Heart left ventricle (tissue), 16 donors: ENCODE data around the gene PYGB. TPM values are rescaled to one million over a fixed set of nuclear protein-coding genes. Genes with fewer than 3 reads are reported as not detected.

Source experiments
- ATAC-seq, 4 donors: fragments of 200-7000 bp; cut with Tn5 transposase; one replicate each; pipeline ENCODE4 v1.9.1; 2020 to 2022; ENCODE audit warnings: moderate library complexity in 4 of 4, mild to moderate bottlenecking in 3 of 4, moderate number of reproducible peaks in 1 of 4
- DNase-seq, 5 donors: peaks; one replicate each; pipeline ENCODE4 v3.0.0-alpha.2; 2020
- H3K27ac ChIP-seq, 12 donors: fragments of 200-600 bp; sonication (generic) in 4 of 12; one replicate each; pipeline versions ENCODE4 v1.5.0 to v1.8.0; 2016 to 2022; ENCODE audit warnings: mild to moderate bottlenecking in 2 of 12
- H3K27me3 ChIP-seq, 9 donors: fragments of 200-600 bp; sonication (generic) in 2 of 9; one replicate each; pipeline versions ENCODE4 v1.5.1 to v1.8.0; 2016 to 2022; ENCODE audit warnings: mild to moderate bottlenecking in 3 of 9
- H3K36me3 ChIP-seq, 9 donors: fragments of 200-600 bp; sonication (generic) in 2 of 9; one replicate each; pipeline versions ENCODE4 v1.5.0 to v1.8.0; 2018 to 2022; ENCODE audit warnings: mild to moderate bottlenecking in 2 of 9
- H3K4me1 ChIP-seq, 12 donors: fragments of 200-600 bp; sonication (generic) in 4 of 12; one replicate each; pipeline versions ENCODE4 v1.5.0 to v1.8.0; 2016 to 2022; ENCODE audit warnings: mild to moderate bottlenecking in 3 of 12
- H3K4me3 ChIP-seq, 12 donors: fragments of 200-600 bp; sonication (generic) in 4 of 12; one replicate each; pipeline versions ENCODE4 v1.5.0 to v1.8.0; 2017 to 2022; ENCODE audit warnings: mild to moderate bottlenecking in 9 of 12, moderate library complexity in 4 of 12
- H3K9me3 ChIP-seq, 12 donors: fragments of 200-600 bp; sonication (generic) in 4 of 12; one replicate each; pipeline versions ENCODE4 v1.5.0 to v1.8.0; 2016 to 2022; ENCODE audit warnings: mild to moderate bottlenecking in 1 of 12
- POLR2A ChIP-seq, 2 donors: fragments of 450-650 bp; IDR thresholded peaks; one replicate each; pipeline ENCODE4 v1.6.1; 2017; ENCODE audit warnings: antibody characterized with exemption in 2 of 2, mild to moderate bottlenecking in 2 of 2, moderate library complexity in 2 of 2
- WGBS, 4 donors: extraction: QIAGEN DNeasy Blood & Tissue Kit in 2 of 4; methylation state at CpG; one replicate each; pipeline versions ENCODE4 v1.1.5 to v1.1.7; 2013 to 2018; 5-methylcytosine and 5-hydroxymethylcytosine counted together
- intact Hi-C, 10 donors: fragments of 100-400 bp; cut with DNase I; formaldehyde crosslinking; loops; one replicate each; pipeline versions ENCODE4 v1.11.1 to v1.14.2; 2022
- polyA plus RNA-seq, 2 donors: library from polyadenylated mRNA; stranded (reverse); fragments of 200-250 nt; gene quantifications; one replicate each; pipeline ENCODE4 v1.2.3, GENCODE V29; 2013
- total RNA-seq, 9 donors: library from RNA; depleted of rRNA in 2 of 9; stranded (reverse); fragments of >200 nt in 2 of 9; fragmentation: NEBNext Ultra II Directional in 3 of 9; extraction: Animal tissue kit (Norgen Biotek cat#: 25700) in 3 of 9; gene quantifications; one replicate each; pipeline versions ENCODE4 v1.1.0 to v1.2.4, GENCODE V29; 2016 to 2023
- TF ChIP-seq, protein P1 (sequence below), 12 donors: fragments of 200-600 bp; sonication (generic) in 4 of 12; IDR thresholded peaks; one replicate each; pipeline versions ENCODE4 v1.5.0 to v1.8.0; 2018 to 2022; ENCODE audit warnings: antibody characterized with exemption in 12 of 12, mild to moderate bottlenecking in 5 of 12
- donor health status: ischemic (EF 13 %, LVEDD 7.1; RV severe dilation, severe dysfunction).
- donor health status: healthy with polysubstance abuse.
- donor health status: DM: no; HTN: yes; CAD: no.
- donor health status: DM: no; HTN: no; CAD: no.
- donor health status: ischemic (EF 25% LVEDD 6.9; RV normal size, moderate dysfunction).
- donor health status: ischemic (EF 25% LVEDD 5.7; RV mildly dilated, moderate dysfunction).
- donor health status: healthy.
- donor health status: DM: yes; HTN: yes; CAD: no.
- donor health status: ischemic (EF 35%, LVEDD 5.7; RV mildly dilated, moderate dysfunction).
- donor health status: nonischemic (EF 11% LVEDD 7.7; RV severe dilation, severe dysfunction).
- donor health status: DM: yes; HTN: yes; CAD: no.
- donor health status: PGD.
- donor health status: ischemic (EF 29% LVEDD 5.4; RV normal size, mild dysfunction).
- donor health status: nonischemic (EF 23%, LVEDD 6.1; RV moderate dilation, normal function).

Gene PYGB
- total and polyA plus RNA-seq, 11 donors, result 144 to 450 (median 232) TPM

GRCh38 chr20:25207960-25208534, 39.8 kb upstream of the PYGB start:
- no peaks in the 10 kb centered on the region for H3K27me3 ChIP-seq
- no peak overlapping the region for H3K4me3 ChIP-seq
- H3K4me1 ChIP-seq, result peaks cover 0 to 42% (median 22%) of the 10 kb centered on the region in 12 donors
- TF ChIP-seq POLR2A (IDR thresholded peaks at IDR 0.05), result no peak
- TF ChIP-seq, protein P1, sequence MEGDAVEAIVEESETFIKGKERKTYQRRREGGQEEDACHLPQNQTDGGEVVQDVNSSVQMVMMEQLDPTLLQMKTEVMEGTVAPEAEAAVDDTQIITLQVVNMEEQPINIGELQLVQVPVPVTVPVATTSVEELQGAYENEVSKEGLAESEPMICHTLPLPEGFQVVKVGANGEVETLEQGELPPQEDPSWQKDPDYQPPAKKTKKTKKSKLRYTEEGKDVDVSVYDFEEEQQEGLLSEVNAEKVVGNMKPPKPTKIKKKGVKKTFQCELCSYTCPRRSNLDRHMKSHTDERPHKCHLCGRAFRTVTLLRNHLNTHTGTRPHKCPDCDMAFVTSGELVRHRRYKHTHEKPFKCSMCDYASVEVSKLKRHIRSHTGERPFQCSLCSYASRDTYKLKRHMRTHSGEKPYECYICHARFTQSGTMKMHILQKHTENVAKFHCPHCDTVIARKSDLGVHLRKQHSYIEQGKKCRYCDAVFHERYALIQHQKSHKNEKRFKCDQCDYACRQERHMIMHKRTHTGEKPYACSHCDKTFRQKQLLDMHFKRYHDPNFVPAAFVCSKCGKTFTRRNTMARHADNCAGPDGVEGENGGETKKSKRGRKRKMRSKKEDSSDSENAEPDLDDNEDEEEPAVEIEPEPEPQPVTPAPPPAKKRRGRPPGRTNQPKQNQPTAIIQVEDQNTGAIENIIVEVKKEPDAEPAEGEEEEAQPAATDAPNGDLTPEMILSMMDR (IDR thresholded peaks at IDR 0.05), result no peak
- intact Hi-C loops, result no loop called here
- peak overlapping the region in 1 of 12 donors; percentile 20 for H3K27ac ChIP-seq
- ATAC-seq (no peak), DNase-seq (peak in 1 of 5 donors; percentile 14)
- H3K9me3 ChIP-seq, result peaks cover 0 to 2% (median 0%) of the 10 kb centered on the region in 12 donors
- 77 to 79% (median 78%) methylated on average over 9 of the region's 9 CpGs for WGBS, 4 donors
- peaks cover 0 to 43% (median 34%) of the 10 kb centered on the region in 9 donors for H3K36me3 ChIP-seq

- WGBS, 4 donors, result 96 to 100% (median 97%) methylated on average over 1 of the region's 1 CpG
- Histone ChIP-seq H3K4me3 (no peak overlapping the region), H3K4me1 (peaks cover 0 to 31% (median 13%) of the 10 kb centered on the region in 12 donors), H3K27me3 (no peaks in the 10 kb centered on the region), H3K36me3 (peaks cover 0 to 57% (median 47%) of the 10 kb centered on the region in 9 donors), H3K27ac (no peak overlapping the region), H3K9me3 (no peaks in the 10 kb centered on the region)
- TF ChIP-seq, protein P1 (IDR thresholded peaks at IDR 0.05), result no peak
- TF ChIP-seq POLR2A (IDR thresholded peaks at IDR 0.05), result no peak
- intact Hi-C loops, result no loop called here
- DNase-seq (no peak), ATAC-seq (no peak)
Observed at GRCh38 chr20:25209400-25209799, 38.5 kb upstream of the PYGB start.

- TF ChIP-seq, protein P1 (IDR thresholded peaks at IDR 0.05), result no peak
- TF ChIP-seq POLR2A (IDR thresholded peaks at IDR 0.05), result no peak
- 96 to 98% (median 97%) methylated on average over 12 of the region's 12 CpGs for WGBS, 4 donors
- H3K36me3 ChIP-seq, result peaks cover 0 to 62% (median 52%) of the 10 kb centered on the region in 9 donors
- no peak for ATAC-seq
- H3K27me3 ChIP-seq, result no peaks in the 10 kb centered on the region
- no peak overlapping the region for H3K27ac ChIP-seq
- peak in 1 of 5 donors; percentile 15 for DNase-seq
- no peaks in the 10 kb centered on the region for H3K9me3 ChIP-seq
- intact Hi-C loops, result no loop called here
- peaks cover 0 to 26% (median 12%) of the 10 kb centered on the region in 12 donors for H3K4me1 ChIP-seq
- H3K4me3 ChIP-seq, result no peak overlapping the region
Observed at GRCh38 chr20:25209911-25210310, 38.0 kb upstream of the PYGB start.

DNA sequence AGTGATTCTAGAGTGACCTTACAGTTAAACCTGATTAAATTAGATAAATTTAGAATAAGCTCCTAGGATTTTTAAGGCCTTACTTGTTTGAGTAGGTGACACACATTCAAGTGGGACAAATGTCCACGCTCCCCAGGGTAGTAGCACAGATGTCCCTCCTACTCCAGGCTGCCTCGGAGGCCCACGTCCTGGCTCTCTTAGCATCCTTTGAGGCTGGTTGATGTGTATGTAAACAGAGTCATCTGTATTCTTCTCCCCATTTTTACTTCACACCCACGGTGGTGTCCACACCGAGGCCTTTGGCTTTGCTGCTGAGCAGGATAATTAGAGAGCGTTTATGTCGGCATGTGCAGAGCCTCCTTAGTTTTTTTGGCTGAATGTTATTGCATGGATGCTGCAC, 36.6 kb upstream of the PYGB start:
- no peak overlapping the region for H3K4me3 ChIP-seq
- peaks cover 0 to 22% (median 3%) of the 10 kb centered on the region in 12 donors for H3K4me1 ChIP-seq
- H3K36me3 ChIP-seq, result peaks cover 0 to 76% (median 65%) of the 10 kb centered on the region in 9 donors
- DNase-seq (no peak), ATAC-seq (no peak)
- intact Hi-C loops, result no loop called here
- TF ChIP-seq, protein P1 (IDR thresholded peaks at IDR 0.05), result no peak
- no peak for TF ChIP-seq POLR2A (IDR thresholded peaks at IDR 0.05)
- no peak overlapping the region for H3K27ac ChIP-seq
- H3K9me3 ChIP-seq, result no peaks in the 10 kb centered on the region
- WGBS, 4 donors, result 68 to 87% (median 79%) methylated on average over 7 of the region's 7 CpGs
- no peaks in the 10 kb centered on the region for H3K27me3 ChIP-seq
